Eye (tissue), 1 donor: ENCODE data around the gene ENPP6.
"Not testable (repeated sequence)": the region's sequence is repeated elsewhere in the genome, so short reads cannot be mapped to it uniquely, and the experiment has no call there.

ENCODE experiments used
- DNase-seq: peaks from one replicate; pipeline ENCODE4 v3.0.0-alpha.2; 2015

The ENPP6 gene

DNA sequence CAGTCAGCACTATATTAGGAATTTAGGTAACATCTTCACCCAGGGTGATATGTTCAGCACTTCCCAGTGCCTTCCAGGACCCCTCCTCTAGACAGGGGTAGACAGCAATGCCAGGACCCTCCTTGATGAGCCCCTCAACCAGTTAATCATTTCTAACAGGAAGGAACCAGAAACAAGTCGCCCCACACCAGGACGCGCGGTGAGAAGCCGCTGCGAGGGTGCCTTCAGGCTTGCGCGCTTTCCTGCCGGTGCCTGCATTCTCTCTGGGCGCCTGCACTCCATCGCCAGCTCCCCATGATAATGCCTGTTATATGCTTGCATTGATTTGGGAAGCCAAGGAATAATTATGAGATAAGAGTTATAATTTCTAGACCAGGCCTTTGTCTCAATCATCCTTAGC is 116.0 kb downstream of the ENPP6 start:
- no peak for DNase-seq

DNA sequence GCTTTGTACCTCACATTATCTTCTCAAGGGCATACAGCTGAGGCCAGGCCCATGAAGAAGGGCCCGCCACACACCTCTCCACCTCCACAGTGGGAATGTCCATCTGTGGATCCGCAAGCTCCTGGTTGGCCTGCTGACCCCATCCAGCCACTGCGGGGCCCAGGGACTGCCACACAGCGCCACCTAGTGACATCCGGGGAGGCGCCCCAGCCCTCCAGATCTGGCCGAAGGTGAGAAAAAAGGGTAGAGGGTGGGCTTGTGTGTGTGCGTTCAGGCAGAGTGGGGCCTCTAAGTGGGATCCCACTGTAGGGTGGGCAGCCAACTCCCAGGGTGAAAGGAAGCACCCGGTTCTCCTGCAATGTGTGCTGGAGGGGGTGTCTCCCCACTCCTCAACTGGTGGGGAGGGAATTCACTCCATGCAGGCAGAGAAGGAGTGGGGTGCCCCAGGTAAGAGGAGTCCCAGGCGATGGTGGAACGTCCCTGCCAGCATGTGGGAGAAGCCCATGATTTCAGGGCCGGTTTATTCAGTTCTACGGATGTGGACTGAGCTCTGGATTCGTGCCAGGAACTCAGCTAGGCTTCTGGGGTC is 117.3 kb downstream of the ENPP6 start:
- peak; percentile 88 for DNase-seq

DNA sequence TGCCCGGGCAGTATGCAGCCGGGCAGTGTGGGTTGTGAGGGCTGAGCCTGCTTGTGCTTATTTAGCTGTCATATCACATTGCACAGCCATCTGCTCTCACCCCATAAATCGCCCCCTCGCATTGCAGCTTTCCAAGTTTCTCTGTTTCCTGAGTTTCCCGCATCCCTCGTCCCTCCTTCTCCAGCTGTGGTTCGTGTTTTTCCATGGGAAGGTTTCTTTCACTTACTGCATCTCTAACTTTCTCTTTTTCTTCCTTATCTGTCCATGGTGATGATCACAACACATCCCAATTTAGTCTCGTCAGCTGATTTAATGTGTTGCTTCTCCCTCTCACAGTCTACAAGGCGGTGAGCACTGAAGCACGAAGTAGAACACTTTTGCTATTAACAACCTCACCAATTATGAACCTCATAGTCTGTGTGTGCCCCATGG is 118.1 kb downstream of the ENPP6 start:
- peak; percentile 74 for DNase-seq

DNA sequence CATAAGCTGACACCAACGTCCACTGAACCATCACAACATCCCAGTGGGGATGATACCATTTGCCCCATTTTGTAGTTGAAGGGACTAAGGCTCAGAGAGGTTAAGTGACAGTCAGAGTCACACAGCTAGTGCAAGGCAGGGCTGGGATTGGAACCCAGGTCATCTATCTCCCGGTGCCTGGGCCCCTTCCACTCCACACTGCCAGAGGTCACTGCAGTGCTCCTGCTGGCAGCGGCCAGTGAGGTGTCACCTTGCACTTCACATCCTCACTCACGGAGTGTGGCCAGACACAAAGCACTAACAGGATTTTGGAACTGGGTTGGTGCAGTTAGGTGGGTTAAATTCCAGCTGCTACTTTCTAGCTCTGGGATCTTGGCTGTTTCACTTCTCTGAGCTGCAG is 118.7 kb downstream of the ENPP6 start:
- DNase-seq: no peak

DNA sequence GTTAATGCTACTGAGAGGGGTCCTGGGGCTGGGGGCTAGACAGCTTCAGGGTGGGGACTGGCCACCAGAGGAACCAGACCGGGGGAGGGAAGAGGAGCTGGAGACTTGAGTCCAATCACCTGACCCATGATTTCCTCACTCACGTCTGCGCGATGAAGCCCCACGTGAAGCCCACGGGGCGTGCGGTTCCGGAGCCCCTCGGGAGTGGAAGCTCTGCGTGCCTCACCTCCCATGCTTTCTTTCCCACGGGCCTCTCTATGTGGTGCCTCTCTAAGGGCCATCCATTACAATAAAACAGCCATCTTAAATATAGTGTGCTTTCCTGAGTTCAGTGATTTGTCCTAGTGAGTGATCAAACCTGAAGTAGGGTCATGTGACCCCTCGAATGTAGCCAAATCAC is 119.9 kb downstream of the ENPP6 start:
- no peak for DNase-seq

DNA sequence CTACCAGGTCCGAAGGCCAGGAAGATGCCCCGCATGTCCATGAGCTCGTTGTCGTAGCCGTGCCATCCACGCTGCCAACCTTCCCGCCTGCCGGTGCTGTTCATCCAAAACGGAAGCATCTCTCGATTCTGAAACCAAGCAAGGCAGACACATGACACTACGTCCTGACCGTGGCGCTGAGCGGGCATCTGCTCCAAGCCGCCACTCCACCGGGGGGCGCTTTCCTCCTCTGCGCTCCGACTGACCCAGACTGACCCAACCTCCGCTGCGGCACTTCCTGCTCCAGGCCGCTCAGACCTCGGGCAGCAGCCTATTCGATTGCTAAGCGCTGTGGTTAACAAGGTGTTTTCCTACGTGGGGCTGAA is 120.5 kb downstream of the ENPP6 start:
- DNase-seq: no peak

DNA sequence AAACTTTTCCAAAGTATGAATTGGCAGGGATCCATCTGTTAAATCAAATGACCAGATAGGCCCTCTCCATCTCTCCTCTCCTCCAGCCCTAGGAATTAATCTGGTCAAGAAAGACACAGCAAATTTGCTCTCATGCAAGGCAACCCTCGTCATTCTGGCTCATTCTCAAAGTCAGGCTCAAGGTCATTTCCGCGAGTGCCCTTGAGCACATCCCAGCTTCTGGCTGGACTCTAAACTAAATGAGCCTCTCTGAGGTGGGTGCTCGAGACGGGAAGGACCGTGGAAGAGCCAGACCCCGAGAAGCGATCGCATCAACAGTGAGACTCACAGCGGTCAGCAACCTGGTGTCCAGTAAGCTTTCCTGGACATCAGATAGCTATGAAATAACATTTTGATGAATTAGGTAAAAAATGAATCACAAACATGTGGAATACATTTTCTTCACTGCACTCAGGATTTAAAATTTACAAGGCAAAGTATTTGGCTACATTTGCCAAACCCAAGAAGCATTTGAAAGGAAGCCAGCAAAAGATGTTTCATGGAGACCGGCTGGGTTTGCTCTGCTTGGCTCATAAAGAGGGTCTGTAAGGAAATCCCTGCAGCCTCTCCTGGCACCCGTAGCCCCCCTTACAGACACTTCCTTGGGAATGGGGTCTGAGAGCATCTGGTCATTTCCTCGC is 121.0 kb downstream of the ENPP6 start:
- DNase-seq: peak; percentile 75

DNA sequence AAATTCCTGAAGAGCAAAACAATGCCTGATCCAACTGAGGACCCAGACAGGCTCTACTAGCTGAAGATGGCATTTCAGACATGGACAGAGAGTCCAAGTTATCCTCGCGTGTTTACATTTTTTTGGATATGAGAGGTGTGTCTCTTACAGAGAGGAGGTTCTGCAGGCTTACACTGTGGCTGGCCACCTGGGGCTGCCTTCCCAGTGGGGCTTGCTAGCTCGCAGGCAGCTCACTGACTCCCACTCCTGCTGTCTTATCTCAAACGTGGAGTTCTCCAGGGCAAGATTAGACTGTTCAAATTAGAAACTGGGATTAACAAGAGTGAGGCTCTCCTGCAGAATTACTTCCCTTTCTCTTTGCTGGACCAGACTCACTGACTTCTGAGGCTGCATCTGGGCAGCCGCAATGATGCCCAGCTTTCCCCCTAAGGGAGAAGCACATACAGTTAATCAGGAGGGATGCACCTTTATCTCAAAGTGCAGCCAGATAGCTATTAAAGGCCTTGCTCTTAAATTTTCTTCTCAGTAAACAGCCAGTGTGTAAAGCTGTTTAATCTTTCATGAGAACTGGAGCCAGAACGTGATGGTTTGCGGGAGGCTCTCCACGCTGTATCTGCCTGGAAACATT is 123.0 kb downstream of the ENPP6 start:
- DNase-seq: no peak

DNA sequence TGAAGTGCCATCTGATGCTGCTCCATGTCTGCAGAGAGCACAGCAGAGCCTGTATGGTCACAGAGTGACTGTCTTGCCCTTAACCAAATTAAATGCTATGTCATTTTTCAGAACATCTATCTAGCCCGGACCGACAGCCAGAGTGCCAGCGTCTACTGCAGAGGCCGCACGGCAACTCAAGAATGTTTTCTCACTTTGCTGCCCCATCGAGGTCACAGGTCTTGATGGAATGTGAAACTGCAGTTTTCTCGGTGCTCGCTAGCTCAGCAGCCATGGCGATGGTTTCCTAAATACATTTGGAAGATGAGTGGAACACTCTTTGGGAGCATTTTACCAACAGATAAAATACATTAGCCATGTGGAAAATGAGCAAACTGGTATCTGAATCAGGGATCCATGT is 125.7 kb downstream of the ENPP6 start:
- no peak for DNase-seq

DNA sequence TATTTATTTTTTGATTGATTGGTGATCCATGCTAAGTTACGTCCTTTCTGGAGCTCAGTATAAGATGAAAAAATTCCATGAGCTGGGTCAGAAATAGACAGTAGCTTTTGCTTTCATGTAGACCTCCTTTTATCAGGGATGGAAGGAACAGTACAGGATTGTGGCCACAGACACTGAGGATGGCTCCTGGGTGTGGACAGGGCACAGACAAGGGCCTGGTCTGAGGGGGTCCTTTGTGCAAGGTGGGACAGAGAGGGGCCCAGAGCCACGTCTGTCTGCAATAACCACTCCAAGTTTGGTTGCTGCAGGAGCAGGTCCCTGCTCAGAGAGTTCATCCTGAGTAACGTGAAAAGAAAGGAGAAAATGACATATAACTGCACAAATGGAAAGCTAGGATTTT is 127.1 kb downstream of the ENPP6 start:
- DNase-seq: no peak

DNA sequence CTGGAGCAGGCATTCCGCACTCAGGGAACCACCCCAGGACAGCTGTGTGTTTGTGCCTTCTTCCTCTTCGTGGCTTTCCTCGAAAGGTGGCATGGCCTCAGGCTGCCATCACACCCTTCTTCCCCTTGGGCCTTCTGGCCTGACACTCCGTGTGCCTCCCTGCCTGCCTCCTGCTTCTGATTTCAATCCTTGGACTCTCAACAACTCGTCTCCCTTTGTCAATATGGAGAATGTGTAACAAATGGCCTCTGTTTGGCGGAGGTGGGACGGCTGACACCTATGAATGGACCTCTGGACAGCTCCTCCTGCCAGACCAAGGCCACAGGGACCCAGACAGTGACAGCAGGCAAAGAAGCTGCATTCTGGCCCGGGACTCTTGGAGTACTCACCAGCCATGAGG is 137.0 kb downstream of the ENPP6 start:
- no peak for DNase-seq

DNA sequence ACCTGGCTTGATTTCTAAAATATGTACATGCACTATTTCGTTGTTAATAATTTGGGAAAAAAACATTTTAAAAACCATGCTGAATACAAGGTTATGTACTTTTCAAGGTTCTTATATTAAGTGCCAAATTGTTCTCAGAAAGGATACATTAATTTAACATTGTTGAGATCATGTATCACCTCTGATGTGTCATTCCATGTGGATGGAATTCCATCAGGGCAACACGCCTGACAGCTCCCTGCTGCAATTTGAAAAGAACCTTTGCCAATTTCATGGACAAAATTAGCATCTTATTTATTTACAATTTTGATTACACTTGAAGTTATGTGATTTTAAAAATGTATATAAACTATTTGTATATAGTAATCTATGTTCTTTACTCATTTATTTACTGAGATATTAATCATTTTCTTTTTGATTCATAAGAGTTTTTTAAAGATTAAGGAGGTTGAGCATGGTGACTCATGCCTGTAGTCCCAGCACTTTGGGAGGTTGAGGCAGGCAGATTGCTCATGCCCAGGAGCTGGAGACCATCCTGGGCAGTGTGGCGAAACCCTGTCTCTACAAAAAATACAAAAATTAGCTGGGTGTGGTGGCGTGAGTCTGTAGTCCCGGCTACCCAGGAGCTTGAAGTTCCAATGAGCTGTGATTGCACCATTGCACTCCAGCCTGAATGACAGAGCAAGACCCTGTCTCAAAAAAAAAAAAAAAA is 142.8 kb downstream of the ENPP6 start:
- DNase-seq: no peak

DNA sequence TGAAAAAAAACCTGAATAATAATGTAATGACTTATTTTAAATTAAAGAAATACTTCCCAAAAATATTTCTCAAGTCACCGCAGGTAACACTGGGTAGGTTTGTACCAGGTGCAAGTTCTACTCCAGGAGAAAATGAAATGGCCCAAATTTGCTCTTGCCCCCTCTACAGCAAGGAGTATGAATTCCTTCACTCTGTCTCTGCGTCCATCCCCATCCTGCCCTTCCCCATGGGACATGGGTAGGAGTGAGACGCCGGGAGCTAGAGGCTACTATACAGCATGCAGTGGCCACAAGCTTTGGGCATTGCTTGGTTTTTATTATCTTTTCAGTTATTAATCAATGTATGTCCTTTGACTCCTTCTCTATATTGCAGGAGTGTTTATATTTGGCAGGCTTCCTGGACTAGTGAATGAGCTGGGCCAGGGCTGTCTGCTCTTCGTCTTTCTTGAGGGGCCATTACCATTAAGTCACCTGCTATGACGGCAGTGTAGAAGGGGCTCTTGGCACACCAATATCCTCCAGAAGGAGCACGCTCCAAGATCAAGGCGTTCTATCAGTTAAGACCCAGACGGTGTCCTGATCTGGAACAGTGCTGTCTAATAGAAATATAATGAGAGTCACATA is 149.6 kb downstream of the ENPP6 start:
- no peak for DNase-seq

DNA sequence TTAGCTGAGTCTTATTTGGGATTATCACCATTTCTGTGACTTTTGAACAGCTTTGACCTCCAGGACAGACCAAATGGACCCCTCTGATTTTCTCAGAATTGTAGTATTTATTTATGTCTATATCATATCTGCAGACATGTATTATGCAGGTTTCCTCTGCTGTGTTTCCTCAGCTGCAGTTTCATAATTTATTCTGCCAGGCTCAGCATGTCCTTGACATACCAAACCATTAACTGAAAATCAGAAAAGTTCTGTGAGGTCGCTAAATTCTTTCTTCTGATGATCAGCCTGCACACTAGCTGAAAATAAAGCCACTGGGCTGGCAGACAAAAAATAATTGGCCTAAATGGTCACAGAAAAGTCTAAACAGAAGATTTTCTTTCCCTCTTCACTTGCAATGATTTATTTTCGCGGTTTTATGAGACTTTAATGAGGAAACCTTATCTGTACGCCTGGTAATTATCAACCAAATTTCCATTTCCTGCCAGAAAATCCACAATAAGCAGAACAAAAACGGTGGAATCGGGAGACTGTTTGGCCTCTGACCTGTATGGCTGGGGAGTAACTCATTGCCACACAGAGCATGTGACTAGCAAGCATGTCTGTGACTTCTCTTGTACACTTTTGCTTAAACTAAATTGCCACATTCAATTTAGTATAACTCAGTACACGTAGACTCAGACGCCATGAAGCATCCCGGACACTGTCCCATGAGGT is 150.9 kb downstream of the ENPP6 start:
- DNase-seq: no peak

DNA sequence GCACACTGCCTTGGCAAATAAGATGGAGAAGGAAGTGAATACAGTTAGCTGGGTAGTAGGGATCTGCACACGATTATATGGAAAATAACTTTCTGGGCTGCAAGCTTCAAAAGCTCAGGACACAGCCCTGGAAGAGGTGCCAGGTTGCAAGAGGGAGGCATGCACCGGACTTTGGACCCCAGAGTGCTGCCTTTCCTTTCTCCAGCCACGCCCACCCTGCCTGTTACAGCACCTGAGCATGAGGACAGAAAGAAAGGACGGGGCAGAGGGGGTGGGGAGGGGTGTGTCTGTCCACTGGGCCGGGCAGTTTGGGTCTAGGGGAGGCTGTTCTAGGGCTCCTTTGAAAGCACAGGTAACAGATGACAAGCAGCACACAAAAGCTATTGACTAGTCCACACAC is 152.8 kb downstream of the ENPP6 start:
- no peak for DNase-seq

DNA sequence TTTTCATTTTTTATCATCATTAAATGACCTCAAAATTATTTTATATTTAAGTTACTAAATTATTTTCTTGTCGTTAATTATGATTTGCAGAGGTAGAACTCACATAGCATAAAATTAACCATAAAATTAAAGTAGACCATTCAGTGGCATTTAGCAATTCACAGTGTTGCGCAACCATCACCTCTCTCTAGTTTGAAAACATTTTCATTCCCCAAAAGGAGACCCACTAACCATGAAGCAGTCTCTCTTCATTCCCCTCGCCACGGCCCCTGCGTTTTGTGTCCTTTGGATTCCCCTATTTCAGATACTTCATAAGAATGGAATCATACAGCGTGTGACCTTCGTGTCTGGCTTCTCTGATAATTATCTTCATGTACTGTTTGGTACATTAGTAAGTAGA is 154.9 kb downstream of the ENPP6 start:
- no peak for DNase-seq

DNA sequence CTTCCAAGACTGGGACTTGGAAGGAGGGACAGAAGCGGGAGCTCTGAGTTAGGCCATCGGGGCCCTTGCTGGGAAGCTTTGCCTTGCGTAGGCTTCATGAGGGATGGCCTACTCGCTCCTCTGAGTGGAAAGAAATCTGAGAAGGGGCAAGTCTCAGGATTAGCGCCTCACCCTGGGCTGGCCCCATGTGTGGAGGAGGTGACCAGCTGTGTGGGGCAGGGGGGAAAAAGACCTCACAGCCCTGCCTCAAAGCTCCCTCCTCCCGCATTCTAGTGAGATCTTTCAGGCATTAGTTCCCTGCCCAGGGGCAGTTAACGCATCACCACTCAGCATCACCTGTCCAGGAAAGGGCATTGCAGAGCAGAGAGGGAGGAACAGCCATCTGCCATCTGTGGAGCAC is 156.1 kb downstream of the ENPP6 start:
- DNase-seq: no peak

DNA sequence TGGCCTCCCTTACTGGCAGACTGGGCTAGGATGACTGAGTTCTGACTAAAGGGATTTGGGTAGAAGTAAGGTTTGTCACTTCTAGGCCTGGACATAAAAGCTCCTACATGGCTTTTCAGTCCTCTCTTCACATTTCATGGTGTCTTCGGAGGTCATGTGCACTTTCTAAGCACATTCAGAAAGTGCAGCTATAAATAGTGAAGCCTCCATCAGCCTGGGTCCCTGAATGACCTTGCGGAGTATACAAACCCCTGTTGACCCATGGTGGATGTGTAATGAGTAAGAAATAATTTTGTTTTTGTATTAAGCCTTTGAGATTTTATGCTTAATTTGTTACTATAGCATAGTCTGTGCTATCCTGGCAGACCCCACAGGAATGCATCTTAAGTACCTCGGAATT is 158.6 kb downstream of the ENPP6 start:
- no peak for DNase-seq

DNA sequence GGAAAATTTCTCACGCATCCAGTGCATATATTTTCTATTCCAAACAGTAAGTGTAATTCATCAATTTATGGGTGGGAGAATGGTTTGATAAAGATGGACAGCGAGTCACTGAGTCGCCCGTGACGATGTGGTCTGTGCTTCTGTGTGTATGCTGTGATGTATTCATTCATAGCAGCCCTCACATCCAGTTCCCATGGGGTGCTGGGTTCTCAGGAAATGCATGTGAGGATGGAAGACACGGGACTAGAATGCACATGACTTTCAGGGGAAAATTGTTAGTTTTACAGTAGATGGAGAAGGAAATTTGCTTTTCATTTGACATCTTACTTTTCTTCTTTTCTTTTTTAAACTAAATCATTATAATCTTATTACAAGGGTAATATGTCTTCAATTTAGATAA is 159.6 kb downstream of the ENPP6 start:
- no peak for DNase-seq

DNA sequence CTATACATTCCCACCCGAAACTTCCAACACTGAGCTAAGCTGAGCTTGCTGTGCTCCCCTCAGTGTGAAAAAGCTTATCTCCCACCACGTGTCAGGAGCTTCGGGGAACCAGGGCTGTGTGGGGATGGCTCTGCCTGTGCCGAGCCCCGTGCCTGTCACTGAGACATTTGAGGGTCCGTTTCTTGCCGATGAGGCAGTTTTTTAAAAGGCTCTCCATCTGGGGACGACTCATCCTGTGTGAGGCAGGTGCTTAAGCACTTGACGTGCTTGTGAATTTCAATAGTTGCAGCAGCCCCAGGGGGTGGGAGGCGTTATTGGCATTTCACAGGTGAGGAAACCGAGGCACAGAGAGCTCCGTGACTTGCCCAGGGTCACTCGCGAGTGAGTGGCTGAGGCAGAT is 160.8 kb downstream of the ENPP6 start:
- no peak for DNase-seq

DNA sequence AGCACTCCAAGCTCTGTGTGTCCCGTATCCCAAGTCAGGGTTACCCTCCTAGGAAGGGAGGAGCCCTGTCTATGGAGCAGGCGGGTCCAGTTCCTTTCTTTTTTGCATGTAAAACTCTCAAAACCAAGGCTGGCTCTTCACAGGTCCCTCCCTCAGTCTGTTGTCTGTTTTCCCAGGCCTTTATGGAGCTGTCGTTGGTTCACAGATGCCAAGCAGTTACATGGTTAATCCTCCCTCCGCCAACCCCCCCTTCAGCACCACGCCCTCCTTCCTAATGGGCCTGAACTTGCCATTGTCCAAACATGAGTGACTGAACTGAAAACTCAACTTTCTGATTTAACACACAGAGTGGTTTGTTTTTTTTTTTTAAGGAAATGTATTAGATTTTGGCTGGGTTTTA is 164.2 kb downstream of the ENPP6 start:
- peak; percentile 11 for DNase-seq

DNA sequence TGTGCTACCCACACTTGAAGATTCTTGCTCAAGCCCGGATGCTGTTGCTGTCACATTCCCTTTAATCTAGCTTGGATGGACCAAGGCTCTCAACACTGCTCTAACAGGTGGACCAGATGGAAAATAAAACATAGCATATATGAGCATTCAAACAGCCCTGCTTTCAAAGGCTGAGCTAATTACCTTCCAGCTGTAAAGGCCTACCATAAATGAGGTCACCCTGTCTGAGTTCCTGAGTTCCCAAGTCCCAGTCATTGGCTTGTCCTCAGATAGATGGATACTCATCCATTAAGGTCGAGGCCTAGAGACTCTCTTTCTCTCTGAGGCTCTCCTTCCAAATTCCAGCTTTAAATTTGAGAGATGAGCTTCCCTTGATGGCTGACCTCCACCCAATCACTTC is 165.1 kb downstream of the ENPP6 start:
- no peak for DNase-seq

DNA sequence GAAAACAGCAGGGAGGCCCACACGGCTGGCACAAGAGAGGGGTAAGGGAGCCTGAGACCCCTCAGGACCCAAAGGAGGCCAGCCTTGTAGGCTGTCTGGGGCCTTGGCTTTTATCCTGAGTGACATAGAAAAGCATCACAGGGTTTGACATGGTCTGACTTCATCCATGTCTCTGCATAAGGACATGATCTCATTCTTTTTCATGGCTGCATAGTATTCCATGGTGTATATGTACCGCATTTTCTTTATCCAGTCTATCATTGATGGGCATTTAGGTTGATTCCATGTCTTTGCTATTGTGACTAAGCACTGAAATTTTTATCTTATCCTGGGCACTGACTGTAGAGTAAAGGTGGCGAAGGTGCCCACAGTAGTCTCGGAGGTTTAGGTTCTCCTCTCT is 166.4 kb downstream of the ENPP6 start:
- DNase-seq: not testable (repeated sequence)
